ENCODE measurements around the gene DCHS1.

DNA sequence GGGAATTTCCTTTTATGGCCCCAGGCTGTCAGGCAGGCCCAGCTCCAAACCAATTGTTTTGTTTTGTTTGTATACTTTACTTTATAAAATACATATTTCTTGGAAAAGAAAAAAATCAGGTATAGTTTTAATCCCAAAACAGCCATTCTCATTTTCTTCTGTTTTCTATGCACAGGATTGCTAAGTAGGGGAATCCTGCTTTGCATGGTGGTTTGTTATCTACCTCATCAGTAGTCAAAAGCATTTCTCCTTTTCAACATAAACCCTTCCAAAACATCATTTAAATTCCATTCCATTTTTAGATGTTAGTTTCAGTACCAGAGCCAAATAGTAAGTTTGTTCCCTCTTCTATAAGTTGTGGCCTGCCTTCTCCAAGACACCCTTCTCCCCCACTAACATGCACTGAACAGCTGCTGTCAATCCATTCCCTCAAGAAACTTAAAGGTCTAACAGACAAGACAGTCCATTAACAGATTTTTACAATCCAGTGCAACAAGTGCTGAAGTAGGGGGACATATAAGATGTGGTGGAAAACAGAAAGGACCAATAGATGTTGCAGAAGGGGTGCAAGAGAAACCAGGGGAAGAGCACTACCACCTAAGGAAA is 48.3 kb downstream of the DCHS1 start:
- TF ChIP-seq, protein P1, sequence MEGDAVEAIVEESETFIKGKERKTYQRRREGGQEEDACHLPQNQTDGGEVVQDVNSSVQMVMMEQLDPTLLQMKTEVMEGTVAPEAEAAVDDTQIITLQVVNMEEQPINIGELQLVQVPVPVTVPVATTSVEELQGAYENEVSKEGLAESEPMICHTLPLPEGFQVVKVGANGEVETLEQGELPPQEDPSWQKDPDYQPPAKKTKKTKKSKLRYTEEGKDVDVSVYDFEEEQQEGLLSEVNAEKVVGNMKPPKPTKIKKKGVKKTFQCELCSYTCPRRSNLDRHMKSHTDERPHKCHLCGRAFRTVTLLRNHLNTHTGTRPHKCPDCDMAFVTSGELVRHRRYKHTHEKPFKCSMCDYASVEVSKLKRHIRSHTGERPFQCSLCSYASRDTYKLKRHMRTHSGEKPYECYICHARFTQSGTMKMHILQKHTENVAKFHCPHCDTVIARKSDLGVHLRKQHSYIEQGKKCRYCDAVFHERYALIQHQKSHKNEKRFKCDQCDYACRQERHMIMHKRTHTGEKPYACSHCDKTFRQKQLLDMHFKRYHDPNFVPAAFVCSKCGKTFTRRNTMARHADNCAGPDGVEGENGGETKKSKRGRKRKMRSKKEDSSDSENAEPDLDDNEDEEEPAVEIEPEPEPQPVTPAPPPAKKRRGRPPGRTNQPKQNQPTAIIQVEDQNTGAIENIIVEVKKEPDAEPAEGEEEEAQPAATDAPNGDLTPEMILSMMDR (IDR thresholded peaks at IDR 0.05): no peak
- TF ChIP-seq POLR2A (IDR thresholded peaks at IDR 0.05): no peak
- no peak for TF ChIP-seq POLR2AphosphoS5 (IDR thresholded peaks at IDR 0.05)

All from upper lobe of left lung (tissue), 4 donors.